Activated CD4-positive, alpha-beta T cell treated with anti-CD3 and anti-CD28 coated beads, Interleukin-2, amount 50 U/mL, for 1 hour (primary cell): ENCODE results near the gene KCNQ1OT1.

Experiments
- DNase-seq: peaks from one replicate; pipeline ENCODE4 v3.0.0-alpha.2; 2020

KCNQ1OT1 gene

DNA sequence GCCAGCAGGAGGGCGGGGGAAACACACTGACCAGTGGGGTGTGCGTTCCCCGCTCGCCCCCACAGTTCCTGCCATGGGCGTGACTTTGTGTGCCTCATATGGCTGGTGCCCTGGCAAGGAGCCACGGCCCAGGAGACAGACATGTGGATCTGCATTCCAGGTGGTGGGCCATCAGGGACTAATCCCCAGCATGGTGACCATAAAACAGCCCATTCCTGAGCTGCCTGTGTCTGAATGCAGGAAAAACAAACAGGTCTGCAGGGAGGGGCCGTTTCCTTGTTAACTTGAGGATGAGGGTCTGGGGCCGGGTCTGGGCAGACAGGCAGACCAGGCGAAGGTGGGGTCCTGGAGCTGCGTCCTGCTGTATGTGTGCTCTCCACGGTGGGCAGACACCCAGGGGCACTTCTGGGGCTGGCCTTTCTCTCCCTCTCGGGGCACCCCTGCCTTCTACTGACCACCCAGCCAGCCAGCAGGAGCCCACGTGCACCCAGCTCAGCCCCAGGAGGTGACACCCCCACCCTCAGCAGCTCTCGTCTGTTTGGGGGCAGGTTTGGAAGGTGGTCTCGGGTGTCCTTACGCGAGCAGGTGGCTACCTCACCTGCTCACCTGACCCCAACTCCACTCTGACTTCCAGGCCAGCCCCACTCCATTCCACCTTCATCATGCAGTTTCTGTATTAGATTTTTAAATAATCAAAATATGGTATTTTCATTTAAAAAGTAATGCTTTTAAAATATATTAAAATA, 120.3 kb downstream of the KCNQ1OT1 start:
- no peak for DNase-seq

GRCh38 chr11:2578929-2579270, 120.9 kb downstream of the KCNQ1OT1 start:
- DNase-seq = no peak

GRCh38 chr11:2577991-2578928, 121.5 kb downstream of the KCNQ1OT1 start:
- no peak for DNase-seq

DNA sequence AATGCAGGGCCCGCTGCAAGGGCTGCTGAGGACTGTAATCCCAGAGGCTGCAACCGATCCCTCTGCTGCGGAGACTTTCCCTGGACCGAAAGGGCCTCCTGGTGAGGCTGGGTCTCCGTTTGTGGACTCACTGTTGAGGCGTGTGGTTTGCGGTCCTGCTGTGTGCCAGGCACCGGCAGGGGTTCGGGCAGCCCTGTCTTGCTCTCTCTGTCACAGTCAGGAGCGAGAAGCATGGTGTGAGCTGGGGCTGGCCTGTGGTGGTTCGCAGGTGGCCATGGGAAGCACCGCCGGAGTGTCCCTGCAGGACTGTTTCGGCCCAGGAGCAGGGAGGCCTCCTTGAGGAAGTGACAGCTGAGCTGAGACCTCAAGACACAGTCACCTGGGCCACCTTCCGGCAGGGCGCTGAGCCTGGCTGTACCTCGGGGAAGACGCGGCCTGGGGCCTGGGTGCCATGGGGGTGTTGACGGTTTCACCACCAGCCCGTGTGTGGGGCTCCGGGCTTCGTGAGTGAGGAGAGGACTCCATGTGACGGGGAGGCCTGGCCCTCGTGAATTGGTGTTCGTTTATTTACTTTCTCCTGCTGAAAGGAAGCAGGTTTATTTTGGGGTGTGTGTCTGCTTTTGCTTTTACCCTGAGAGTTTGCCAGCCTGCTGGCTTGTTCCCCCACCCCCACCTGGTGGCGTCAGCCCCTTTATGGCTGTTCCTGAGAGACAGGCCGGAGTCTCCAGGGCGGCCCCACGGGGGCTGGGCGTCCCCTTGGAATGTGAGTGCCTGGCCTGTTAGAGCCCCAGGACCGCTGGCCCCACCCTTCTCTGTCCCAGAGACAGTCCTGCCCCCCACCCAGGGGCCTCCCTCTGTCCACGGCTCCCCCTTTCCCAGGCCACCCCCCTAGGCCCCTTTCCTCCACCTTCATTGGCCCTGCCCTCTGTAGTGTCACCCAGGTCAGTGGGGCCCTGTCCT, 122.5 kb downstream of the KCNQ1OT1 start:
- DNase-seq = no peak

GRCh38 chr11:2576549-2576948, 123.2 kb downstream of the KCNQ1OT1 start:
- DNase-seq = no peak

DNA sequence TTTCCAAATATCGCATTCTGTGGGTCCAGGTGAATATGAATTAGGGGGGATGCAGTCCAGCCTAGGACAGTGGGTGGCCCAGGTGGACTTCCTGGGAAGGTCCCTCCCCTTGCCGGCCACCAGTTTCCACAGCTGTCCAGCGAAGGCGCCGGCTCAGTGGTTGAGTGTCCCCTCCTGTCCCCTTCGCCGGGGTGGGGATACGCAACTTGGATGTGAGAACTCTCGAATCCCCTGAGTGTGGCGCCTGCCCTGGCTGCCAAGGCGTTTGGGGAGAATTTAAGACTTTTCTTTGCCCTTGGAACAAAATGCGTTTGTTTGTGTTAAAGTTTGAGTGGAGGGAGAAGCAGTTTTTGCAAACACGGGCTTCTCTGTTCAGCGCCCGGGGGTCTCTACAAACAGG, 123.7 kb downstream of the KCNQ1OT1 start:
- no peak for DNase-seq

DNA sequence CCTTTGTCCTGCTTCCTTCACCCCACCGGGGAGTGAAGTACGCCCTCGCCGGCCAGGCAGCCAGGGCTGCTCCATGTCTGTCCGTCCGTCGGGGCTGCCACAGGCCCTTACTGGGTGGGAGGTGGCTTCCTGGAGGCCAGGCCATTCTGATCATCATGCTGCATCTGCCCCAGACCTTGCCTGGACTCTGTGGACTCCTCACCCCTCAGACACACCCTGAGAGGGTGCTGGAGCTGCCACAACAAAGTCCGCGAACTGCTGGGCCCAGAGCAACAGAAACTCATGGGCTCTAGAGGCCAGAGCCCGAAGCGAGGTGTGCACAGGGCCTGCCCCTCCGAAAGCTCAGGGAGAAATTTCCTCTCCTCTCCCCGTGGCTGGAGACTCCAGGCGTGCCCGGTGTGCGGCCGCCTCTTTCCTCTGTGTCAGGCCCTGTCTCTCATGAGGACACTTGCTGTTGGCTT, 124.2 kb downstream of the KCNQ1OT1 start:
- no peak for DNase-seq

DNA sequence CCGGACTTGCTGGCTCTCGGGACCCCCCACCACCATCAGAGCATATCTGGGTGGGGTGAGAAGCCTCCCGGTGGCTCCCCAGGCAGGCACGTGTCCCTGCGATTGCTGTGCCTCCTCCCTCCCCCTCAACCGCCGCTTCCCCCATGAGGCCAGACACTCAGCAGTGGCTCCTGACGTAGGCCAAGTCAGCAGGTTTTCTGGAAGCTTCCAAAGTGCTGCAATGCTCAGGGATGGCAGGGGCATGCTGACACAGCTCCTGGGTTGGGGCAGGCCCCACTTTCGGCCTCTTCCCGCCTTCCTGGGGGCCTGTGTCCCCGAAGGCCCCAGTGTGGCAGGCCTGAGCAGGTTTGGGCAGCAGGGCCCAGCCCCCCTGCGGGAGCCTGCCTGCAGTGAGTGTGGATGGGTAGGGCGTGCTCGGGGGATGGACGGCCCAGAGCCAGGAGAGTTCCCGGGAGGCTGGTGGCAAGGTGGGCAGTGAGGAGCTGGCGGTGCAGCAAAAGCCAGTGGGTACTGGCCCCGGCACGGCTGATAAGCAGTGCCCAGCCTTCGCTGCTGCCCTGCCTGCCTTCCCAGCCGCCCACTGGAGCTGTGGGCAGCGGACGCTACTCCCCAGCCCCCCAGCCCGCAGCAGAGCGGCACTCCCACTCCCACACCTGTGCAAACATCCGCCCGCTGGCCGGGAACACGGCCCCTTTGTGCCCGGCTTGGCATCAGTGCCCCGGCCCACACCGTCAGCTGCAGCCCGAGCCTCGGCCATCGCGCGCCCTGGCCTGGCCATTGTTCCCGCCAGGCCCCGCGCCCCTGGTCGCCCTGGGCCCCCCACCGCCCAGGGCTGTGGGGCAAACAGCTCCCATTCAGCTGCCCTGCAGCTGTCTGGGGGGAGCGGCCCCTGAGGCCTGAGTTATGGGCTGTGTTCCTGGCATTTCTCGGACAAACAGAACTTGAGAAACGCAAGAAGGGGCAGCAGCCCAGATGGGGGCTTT, 125.0 kb downstream of the KCNQ1OT1 start:
- DNase-seq = no peak

DNA sequence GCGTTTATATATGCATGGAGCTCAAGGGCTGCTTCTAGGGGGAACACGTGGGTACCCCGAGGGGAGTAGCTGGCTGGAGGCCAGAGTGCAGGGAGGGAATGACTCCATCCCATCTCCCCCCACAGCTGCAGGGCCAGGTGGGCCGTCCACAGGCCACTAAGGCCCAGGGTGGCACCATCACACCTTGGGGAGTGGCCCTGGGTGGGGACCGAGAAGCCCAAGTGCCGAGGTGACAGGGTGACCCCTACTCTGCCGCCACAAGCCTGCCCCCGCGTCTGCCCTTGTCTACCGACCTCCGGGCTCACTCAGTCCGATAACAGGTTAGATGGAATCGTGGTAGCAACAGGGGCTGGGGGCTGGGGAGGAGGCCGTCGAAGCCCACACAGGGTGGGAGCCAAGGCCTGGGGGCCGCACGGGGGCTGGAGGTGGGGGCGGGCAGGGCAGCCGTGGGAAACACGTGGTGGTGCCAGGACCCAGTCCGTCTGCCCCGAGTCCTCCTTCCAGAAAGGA, 125.7 kb downstream of the KCNQ1OT1 start:
- DNase-seq = no peak

- DNase-seq = no peak
These were observed 126.4 kb downstream of the KCNQ1OT1 start for GRCh38 chr11:2573240-2574042.

DNA sequence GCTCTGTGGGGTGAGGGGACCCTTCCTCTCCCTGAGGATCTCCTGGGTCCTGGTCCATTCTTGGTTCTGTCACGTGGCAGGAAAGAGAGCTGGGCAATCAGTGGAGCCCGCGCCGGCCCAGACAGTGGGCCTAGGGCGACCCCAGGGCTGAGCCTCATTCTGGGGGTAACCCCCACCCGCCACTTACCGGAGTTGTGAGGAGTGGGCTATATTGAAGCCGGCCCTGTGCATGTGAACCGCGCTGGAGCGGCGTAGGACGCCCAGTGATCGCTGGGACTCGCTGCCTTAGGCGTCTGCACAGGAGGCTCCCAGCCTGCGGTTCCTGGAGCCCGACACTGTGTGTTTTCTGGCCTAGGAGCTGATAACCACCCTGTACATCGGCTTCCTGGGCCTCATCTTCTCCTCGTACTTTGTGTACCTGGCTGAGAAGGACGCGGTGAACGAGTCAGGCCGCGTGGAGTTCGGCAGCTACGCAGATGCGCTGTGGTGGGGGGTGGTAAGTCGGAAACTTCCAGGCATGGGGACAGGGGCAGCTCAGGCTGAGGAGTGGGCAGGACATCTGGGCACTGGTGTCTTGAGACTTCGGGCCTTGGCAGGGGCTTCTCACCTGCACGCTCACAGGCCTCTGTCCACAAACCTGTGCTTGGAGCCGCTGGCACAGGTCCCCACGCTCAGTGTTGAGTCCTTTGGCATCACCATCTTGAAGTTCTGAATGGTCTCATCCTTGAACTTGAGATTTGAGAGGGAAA, 127.1 kb downstream of the KCNQ1OT1 start:
- DNase-seq = no peak

- no peak for DNase-seq
These were observed 128.1 kb downstream of the KCNQ1OT1 start for GRCh38 chr11:2571598-2572281.

DNA sequence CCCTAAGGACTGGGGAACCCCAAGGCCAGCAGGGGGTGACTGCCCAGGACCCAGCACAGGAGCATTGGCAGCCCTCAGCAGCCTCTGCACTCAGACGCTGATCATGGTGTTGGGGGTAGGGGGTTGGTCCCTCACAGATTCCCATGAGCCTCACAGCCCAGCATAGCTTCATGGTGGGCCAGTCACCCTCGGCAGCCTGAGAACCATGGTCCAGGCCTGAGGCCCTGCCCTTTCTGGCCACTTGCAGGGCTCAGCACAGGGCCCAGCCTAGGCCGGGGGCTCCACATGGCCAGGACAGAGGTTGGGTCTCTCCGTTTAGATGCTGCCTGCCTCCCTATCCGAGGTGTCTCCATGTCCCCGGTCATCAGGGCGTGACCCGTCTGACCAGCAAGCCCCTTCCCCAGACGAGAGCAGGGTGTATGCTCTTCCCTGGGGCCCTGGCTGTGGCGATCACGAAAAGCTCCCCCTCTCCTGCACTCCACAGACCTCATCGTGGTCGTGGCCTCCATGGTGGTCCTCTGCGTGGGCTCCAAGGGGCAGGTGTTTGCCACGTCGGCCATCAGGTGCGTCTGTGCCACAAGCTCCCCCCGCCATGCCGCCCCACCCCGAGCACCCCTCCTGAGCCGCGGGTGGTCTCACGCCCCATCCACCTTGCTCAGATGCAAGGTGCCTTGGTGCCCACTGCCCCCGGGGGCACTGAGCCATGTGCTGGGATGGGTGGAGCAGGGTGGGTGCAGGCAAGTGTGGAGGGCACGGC, 128.8 kb downstream of the KCNQ1OT1 start:
- no peak for DNase-seq

GRCh38 chr11:2570211-2570811, 129.5 kb downstream of the KCNQ1OT1 start:
- DNase-seq = no peak

DNA sequence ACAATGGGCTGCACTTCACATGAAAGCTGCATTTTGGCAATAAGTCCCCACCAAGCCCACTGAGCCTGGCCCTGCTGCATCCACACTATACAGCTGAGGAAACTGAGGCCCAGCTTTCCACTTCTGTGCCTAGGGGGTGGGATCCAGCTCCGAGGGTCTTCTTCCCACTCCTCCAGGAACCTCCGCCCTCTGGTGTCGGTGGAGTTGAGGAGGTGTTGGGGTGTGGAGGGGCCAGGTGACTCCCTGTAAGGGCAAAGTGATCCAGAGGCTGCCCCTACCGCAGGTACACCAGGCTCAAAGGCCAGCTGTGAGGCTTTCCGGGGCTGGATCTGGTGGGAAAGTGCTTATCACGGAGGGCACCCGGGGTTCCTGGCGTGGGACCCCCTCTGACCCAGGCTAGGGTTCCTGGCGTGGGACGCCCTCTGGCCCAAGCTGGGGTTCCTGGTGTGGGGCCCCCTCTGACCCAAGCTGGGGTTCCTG, 130.0 kb downstream of the KCNQ1OT1 start:
- DNase-seq = no peak

DNA sequence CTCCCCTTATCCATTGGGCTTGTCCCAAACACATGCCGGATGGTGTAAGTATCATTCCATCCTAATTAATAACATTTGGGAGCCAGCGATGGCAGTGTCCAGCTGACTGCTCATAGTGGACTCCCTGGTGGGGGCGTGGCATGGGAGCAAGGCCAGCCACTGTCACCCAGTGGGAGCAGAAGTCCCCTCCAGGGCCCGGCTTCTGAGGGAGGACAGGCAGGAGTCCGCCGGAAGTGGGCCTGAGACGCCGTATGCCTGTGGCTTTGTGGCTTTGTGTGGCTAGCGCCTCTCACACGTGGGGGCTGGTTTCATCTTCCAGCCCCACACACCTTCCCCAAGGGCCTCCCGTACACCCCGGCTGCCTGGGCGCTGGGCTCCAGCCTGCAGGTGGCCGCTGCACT, 130.5 kb downstream of the KCNQ1OT1 start:
- DNase-seq = no peak

DNA sequence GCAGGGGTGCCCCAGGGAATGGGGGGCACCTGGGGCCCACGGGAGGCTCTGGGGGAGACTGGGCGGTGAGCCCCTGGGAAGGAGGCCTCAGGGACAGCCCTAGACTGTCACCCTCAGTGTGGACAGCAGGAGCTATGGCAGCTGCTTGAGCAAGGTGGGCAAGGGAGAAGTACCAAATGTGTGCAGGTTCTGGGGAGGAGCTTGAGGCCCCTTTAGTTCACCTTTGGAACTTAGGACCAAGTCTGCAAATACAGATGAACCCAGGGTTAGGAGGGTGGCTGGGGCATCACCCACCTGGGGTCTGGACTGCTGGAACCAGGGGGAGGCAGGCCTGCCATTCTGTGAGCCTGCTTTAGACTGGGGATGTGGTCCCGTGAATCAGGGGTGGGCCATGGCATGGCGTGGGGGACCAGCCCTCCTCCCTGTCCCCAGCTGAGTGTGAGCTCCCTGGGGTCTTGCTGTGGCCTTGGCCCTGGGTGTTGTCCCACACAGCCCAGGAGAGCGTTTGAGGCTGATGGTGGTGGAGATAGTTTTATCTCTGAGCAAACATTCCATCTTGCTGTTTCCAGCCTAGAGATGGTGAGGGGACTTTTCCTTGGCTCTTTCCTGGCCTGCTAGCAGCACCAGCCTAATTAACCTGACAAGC, 132.6 kb downstream of the KCNQ1OT1 start:
- DNase-seq = no peak
